Lower leg skin (tissue), 4 donors: ENCODE data around the gene VSTM4. TPM values are rescaled to one million over a fixed set of nuclear protein-coding genes. Genes with fewer than 3 reads are reported as not detected.

ENCODE experiments used
- DNase-seq, 2 donors: peaks; one replicate each; pipeline ENCODE4 v3.0.0-alpha.2; 2019; ENCODE audit warnings: low spot score in 2 of 2
- H3K4me3 ChIP-seq: fragments of 200-600 bp; sonication (generic); 2 replicates; pipeline ENCODE4 v1.5.1; 2017; ENCODE audit warnings: mild to moderate bottlenecking, low read depth; ENCODE audit not compliant: poor library complexity, severe bottlenecking
- CTCF ChIP-seq, 3 donors: fragments of 450-650 bp; IDR thresholded peaks; one replicate each; pipeline ENCODE4 v1.5.1; 2016; ENCODE audit warnings: antibody characterized with exemption in 3 of 3, mild to moderate bottlenecking in 3 of 3, moderate library complexity in 2 of 3
- POLR2A ChIP-seq, 2 donors: fragments of 450-650 bp; IDR thresholded peaks; one replicate each; pipeline ENCODE4 v1.6.1; 2016 to 2017; ENCODE audit warnings: antibody characterized with exemption in 2 of 2, mild to moderate bottlenecking in 1 of 2, moderate library complexity in 1 of 2
- WGBS, 2 donors: methylation state at CpG; one replicate each; pipeline ENCODE4 v1.1.5; 2018; 5-methylcytosine and 5-hydroxymethylcytosine counted together
- intact Hi-C: fragments of 100-400 bp; cut with DNase I; formaldehyde crosslinking; loops from one replicate; pipeline ENCODE4 v1.15.0; 2023; ENCODE audit warnings: low total_unique reads
- total RNA-seq, 4 donors: library from RNA; depleted of rRNA; stranded (reverse); fragments of >200 nt; gene quantifications; one replicate each; pipeline ENCODE4 v1.1.0, GENCODE V29; 2016

VSTM4 gene
- total RNA-seq, 4 donors from 2014 or later = 1.1 to 5.0 (median 3.3) TPM

- no peak for DNase-seq
- TF ChIP-seq CTCF (IDR thresholded peaks at IDR 0.05) = no peak
- no peak for TF ChIP-seq POLR2A (IDR thresholded peaks at IDR 0.05)
- intact Hi-C loops = no loop called here
- no peak overlapping the region for H3K4me3 ChIP-seq
- WGBS, 2 donors = 77 to 87% methylated on average over 3 of the region's 3 CpGs
These were observed 64.4 kb downstream of the VSTM4 start for GRCh38 chr10:49050906-49051305.

GRCh38 chr10:49050366-49050765, 65.0 kb downstream of the VSTM4 start:
- WGBS, 2 donors = 50 to 76% methylated on average over 2 of the region's 2 CpGs
- H3K4me3 ChIP-seq = no peak overlapping the region
- no peak for DNase-seq
- intact Hi-C loops = no loop called here
- TF ChIP-seq CTCF (IDR thresholded peaks at IDR 0.05) = no peak
- no peak for TF ChIP-seq POLR2A (IDR thresholded peaks at IDR 0.05)

GRCh38 chr10:49049660-49050059, 65.7 kb downstream of the VSTM4 start:
- WGBS, 2 donors = 58 to 64% methylated on average over 4 of the region's 4 CpGs

GRCh38 chr10:49047128-49047639, 68.1 kb downstream of the VSTM4 start:
- no peak for DNase-seq
- TF ChIP-seq CTCF (IDR thresholded peaks at IDR 0.05) (no peak), POLR2A (IDR thresholded peaks at IDR 0.05) (no peak)
- H3K4me3 ChIP-seq = no peak overlapping the region
- intact Hi-C loops = no loop called here
- WGBS, 2 donors = 90 to 93% methylated on average over 11 of the region's 11 CpGs

More at GRCh38 chr10:49049660-49050059, 65.7 kb downstream of the VSTM4 start:
- intact Hi-C loops = no loop called here
- TF ChIP-seq CTCF (IDR thresholded peaks at IDR 0.05) (no peak), POLR2A (IDR thresholded peaks at IDR 0.05) (no peak)
- DNase-seq = no peak
- H3K4me3 ChIP-seq = no peak overlapping the region

- H3K4me3 ChIP-seq = no peak overlapping the region
- intact Hi-C loops = no loop called here
- WGBS, 2 donors = 60 to 70% methylated on average over 5 of the region's 5 CpGs
- DNase-seq = no peak
- TF ChIP-seq POLR2A (IDR thresholded peaks at IDR 0.05) (no peak), CTCF (IDR thresholded peaks at IDR 0.05) (no peak)
These were observed 70.8 kb downstream of the VSTM4 start for GRCh38 chr10:49044293-49045193.
